Right renal pelvis (tissue), 4 donors: ENCODE data around the gene ATP5PD. TPM values are rescaled to one million over a fixed set of nuclear protein-coding genes. Genes with fewer than 3 reads are reported as not detected.
"Not testable (repeated sequence)": the region's sequence is repeated elsewhere in the genome, so short reads cannot be mapped to it uniquely, and the experiment has no call there.

Experiments used
- DNase-seq, 4 donors: peaks; one replicate each; pipeline ENCODE4 v3.0.0-alpha.2; 2013; ENCODE audit warnings: low read depth in 4 of 4, low spot score in 3 of 4, missing footprints in 1 of 4
- polyA plus RNA-seq, 4 donors: library from polyadenylated mRNA; unstranded; fragments of 120-200 nt; gene quantifications; one replicate each; pipeline ENCODE4 v1.2.1, GENCODE V29; 2013; ENCODE audit not compliant: insufficient read length in 4 of 4

The ATP5PD gene
- polyA plus RNA-seq, 4 donors, result 323 to 364 (median 341) TPM

DNA sequence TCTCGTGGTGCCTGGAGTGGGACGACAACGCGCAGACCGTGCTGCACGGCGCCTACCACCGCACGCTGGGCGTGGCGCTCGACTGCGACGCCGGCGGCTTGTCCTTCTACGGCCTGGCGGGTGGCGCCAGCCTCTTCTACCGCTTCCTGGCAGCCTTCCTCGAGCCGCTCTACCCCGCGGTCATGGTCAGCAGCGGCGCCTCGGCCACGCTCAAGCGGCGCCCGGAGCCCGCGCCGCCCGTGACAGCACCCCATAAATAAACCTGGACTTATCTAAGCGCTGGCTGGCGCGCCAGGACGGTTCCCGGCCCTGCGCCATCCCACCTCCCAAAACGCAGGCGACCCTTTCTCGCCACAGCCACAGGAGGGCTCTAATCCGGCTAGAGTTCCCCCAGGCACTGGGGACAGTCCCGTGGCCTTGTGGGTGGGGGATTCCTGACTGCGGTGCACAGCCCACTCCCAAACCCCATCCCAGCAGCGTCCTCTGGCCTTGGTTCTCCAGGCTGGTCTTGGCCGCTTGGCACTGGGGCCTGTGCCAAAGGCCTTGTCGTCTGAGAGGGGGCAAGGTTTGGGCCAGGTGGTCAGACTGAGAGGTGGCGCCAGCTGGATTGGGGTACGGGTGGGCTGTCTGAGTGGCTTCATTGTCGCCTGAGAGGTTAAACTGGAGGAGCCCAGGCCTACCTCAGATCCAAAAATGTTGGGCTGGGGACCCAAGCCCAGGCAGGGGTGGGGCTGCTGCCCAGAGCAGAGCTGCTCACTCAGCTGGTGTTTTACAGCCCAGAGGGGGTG, 30.9 kb upstream of the ATP5PD start:
- DNase-seq, result no peak

DNA sequence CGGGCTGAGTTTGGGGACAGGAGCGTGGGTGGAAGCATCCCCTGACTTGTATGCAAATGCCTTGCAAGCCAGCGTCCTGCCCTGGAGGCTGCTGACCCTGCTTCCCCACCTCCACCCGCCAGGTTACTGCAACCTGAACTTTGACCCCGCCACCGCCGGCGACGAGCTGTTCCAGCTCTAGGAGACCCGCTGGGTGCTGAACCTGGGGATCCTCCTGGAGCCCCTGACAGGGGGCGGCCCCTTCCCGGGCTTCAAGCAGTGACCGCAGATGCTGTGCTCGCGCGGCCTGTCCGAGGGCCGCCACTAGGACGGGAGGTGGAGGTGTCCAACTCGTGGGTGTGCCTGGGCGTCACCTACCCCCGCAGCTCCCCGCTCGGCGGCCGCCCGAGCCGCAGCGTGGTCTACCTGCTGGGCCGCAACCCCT, 30.3 kb upstream of the ATP5PD start:
- DNase-seq, result no peak

DNA sequence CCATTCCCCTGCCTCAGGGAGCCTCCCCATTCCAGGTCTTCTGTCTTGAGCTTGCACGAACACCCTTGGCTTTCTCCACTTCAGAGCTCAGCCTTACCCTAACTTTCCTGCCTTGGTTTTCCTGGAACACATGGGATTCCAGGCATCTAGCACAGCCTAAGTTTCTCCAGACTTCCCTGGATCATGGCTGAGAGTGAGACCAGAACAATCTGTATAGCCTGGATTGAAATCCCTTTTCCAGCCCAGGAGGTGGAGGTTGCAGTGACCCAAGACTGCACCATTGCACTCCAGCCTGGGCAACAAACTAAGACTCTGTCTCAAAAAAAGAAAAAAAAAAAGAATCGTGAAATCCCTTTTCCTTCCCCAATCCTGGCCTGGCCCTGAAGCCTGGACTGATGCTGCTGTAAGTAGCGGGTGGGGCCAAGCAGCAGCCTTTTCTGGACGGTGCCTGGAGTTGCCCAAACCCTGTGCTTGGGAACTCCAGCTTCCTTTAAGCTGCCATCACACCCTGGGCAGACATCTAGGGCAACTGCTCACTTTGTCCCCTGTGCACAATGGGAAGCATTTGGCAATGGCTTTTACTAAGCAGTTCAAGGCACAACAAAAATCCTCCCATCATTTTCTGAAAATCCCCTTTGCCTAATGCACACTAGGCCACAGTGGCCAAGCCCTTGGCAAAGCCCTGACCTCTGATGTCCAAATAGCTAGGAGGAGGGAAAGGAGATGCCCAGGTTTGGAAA, 29.0 kb upstream of the ATP5PD start:
- DNase-seq, result no peak

DNA sequence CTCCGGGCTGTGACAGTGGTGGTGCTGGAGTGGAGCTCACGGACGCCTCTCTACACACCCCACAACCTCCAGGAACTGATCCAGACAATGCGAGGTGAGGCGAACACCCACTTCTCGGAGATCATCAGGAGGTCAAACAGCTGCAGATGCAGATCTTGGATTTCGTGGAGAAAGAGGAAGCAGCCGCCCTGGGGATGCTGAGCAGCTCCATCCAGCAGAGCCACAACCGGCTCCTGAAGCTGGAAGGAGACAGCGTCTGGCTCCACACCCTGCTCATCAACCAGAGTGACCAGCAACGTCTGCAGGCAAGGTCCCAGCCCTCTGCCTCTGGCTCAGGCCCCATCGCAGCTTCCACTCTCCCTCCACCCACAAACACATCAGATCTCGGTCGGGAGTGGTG, 27.8 kb upstream of the ATP5PD start:
- DNase-seq, result no peak

DNA sequence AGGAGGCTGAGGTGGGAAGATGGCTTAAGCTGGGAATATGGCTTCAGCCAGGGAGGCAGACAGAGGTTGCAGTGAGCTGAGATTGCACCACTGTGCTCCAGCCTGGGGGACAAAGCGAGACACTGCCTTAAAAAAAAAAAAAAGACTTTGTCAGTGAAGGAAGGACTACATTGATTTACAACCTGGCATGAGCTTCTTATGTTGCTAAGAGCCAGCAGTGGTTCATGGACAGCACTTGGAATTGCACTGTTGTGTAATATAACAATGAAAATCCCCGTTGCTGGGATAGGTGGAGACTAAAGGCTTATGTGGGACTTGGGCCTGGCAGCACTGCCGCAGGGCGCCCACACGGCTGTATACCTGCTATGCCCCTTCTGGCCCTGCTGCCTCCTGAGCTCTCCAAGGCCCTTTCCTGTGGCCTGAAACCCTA, 26.9 kb upstream of the ATP5PD start:
- DNase-seq, result no peak

DNA sequence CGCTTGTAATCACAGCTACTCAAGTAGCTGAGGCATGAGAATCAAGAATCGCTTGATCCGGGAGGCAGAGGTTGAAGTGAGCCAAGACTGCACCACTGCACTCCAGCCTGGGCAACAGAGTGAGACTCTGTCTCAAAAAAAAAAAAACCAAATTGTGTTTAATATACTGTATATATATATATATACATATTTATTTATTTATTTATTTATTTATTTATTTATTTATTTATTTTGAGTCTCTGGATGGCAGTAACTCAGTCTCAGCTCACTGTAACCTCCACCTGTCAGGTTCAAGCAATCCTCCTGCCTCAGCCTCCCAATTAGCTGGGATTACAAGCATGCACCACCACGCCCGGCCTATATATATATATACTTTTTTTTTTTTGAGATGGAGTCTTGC, 26.1 kb upstream of the ATP5PD start:
- not testable (repeated sequence) for DNase-seq

DNA sequence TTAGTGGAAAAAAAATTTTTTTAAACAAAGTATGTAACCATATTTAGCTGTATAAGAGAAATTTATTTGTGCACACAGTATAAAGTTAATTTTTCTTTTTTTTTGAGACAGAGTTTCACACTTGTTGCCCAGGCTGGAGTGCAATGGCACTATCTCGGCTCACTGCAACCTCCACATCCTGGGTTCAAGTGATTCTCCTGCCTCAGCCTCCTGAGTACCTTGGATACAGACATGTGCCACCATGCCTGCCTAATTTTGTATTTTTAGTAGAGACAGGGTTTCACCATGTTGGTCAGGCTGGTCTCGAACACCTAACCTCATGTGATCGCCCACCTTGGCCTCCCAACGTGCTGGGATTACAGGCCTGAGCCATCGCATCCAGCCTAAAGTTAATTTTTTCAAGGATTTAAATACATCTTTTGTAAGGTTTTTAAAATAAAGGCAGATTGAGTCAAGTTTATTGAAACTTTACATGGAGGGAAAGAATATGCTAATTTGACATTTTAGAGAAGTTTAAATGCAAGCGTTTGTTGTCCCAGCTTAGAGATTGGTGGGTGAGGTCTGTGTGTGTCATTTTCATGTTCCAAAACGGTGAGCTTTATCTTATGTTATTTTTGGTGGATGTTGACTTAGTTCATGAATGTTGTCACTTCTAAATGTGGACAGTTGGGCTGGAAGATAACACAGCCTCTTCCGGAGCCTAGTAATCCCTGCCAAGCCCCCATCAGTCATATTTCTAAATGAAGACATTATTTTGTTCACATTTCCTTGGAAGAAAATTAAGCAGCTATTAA, 24.9 kb upstream of the ATP5PD start:
- DNase-seq, result not testable (repeated sequence)

DNA sequence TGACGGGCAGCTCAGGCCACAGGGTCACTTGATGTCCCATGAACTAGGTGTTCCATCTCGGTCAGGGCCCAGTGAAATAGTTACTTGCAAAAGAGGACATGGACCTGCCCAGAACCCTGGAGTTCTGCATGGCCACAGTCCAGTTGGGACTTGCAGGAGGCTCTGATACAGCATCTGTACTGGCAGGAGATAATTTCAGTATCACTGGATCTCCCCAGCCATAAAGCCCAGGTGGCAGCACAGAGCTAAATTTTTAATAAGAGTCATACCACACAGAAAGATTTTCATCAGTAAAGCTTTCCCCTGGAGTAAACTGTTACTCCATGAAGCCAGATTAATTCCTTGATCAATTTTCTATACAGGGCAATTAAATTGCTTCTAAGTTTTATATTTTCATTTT, 23.0 kb upstream of the ATP5PD start:
- DNase-seq, result no peak

DNA sequence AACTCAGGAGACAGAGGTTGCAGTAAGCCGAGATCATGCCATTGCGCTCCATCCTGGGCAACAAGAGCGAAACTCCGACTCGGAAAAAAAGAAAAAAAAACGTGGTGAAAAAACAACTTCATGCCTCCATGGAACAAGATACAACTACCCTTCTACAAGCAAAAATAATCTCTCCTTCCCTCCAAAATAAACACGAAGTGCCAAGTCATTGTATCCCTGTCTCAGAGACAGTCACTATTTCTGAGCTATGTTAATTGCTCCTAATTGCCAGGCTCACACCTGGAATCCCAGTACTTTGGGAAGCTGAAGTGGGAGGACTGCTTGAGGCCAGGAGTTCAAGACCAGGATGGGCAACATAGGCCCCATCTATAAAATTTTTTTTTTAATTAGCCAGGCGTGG, 22.0 kb upstream of the ATP5PD start:
- no peak for DNase-seq

DNA sequence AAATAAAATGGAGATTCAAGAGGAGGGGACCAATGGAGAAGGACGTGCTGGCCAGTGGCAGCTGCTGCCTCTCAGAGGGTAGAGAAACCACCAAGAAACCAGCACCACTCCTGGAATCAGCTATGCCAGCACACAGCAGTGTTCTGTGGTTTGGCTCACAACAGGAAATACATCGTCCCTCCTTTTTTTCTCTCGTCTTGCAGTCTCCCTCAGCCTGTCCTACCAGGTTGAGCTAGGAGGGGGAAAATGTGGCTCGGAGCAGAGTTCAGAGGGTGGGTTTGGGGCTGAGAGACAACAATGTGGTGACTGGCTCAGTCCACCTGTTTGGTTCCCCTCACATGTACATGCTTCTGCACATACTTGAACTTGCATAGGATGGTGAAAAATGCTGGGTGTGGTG, 21.1 kb upstream of the ATP5PD start:
- DNase-seq, result no peak

DNA sequence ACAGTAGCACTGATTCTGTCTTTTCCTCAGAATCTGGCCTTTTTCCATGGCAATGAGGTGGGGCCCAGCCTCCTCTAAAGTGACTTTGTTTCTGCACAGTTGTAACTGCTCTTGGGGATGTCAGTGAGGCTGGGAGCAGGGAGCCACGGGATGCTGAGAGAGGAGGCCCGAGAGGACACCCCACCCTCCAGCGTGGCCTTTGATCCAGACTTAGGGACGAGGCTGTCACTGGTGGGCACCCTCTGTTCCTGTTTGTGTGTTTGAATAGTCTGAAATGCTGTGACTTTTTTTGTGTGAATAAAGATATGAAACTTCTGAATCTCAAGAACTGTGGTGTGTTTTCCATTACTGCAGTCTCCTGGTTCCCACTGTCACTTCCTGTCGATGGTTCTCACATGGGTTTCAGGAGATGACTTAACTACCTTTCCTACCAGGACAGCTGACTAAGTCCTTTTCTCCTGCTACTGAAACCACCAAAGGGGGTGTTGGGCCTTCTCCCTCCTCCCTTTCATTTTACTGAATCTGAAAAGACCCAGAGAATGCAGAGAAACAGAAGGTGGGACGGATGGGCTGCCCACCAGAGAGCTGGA, 18.9 kb upstream of the ATP5PD start:
- no peak for DNase-seq

DNA sequence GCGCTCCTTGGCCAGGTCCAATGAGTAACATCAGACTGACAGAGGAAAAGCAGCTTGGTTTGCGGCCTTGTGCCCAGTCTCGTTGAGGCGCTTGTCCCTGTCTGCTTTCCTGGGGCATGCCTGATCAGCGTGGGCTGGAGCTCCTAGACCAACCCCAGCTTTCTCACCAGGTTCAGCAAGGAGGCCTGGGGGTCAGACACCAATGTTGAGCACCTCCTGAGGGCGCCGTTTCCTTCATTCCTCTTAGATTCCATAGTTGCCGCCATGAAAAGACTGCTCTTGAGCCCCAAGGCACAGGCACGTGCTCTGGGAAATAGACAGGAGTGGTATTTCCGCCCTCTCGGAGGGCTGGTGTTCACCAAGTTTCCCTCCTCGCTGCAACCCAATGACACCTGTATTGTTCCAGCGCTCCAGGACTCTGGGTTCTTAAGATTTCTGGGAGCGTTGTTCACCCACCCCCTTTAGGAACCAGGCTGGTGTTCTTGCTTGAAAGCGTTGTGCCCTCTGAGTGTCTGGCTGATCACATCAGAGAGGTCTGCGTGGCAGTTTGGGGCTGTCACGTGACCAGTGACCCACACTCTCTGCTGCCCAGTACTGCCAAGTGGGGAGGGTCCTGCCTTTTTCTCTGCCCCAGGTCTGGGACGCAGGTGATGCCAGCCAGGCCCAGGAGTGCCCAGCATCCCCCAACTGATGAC, 18.2 kb upstream of the ATP5PD start:
- no peak for DNase-seq

DNA sequence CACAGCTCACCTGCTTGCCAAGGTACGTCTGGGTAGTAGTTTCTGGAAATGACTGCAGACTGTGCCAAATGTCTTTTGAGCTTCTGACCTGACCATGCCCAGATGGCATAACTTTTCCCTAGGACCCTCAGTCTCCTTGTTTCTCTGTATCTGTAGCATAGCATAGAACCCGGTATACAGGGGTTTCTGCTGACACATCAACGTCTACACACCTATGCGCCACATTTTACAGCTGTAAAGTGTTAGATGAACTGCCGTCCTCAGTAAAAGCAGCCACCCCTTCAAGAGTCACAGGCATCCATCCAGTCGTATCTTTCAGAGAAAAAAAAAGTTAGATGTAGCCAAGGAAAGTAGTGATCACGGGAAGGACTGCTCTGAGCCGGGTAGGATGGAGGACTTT, 17.7 kb upstream of the ATP5PD start:
- no peak for DNase-seq

DNA sequence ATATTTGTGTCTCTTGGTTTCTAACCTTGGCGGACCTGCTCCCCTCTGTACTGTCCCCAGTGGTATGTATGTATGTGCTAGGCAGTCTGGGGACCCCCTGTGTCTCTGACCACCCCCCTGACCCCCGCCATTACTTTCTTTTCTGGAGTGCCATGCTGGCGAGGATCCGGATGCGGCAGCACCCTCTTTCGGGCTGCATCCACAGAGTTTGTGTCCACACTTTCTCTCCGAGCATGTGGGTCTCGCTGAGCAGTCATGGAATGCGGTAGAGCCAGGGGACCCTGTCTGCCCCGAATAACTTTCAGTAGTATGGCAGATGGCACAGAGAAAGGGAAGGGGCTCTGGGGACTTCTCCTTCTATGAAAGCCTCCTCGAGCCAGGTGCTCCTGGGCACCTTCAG, 17.3 kb upstream of the ATP5PD start:
- DNase-seq, result no peak

DNA sequence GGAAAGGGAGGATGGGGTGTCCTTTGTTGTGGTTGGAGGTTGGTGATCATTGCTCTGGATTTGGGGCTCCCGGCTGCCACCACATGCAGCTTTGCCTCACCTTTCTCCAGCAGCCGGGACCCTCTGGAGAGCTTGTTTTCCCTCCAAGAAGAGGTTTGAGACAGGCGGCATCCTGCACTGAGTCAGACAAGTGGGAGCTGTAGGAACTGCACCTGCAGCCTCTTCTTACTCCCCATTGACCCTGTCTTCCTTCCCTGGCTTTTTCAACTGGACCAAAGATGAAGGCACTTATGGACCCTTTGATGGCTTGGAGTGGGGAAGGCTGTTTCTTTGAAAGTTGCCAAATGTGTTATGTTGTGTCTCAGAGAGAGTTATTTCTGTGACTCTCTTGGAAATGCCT, 16.9 kb upstream of the ATP5PD start:
- DNase-seq, result no peak

DNA sequence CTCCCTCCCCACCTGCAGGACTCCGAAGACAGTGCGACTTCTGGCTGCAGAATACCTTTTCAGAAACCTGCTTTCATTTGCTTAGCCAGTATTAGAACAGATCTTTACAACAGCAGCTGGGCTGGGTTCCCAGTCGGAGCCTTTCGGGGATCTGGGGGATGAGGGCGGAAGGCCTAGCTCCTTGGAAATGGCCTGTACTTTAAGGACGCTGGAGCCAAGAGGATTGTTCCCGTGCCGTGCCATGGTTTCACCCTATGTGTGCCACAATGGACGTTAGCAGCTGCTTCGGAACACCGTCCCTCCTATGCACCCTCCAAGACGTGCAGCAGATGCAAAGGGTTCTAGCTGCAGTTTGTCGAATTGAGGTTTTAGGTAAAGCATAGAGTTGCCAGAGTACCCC, 16.4 kb upstream of the ATP5PD start:
- no peak for DNase-seq

DNA sequence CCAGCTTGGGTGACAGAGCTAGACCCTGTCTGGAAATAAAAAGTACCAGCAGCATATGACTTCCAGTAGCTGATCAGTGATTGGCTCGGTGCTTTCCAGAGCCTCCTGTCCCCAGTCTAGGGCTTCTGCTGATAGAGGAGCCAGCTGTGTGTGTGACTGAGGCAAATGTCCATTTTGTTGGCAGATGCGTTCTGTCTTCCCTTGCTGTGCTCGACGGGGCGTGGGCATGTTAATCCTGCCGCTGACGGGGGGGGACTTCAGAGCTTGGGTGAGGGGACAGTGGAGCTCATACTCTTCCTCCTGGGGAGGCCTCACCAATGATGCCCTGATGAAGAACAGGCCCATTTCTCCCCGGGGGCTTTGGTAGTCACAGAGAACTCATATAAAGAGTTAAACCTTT, 14.8 kb upstream of the ATP5PD start:
- DNase-seq, result no peak

DNA sequence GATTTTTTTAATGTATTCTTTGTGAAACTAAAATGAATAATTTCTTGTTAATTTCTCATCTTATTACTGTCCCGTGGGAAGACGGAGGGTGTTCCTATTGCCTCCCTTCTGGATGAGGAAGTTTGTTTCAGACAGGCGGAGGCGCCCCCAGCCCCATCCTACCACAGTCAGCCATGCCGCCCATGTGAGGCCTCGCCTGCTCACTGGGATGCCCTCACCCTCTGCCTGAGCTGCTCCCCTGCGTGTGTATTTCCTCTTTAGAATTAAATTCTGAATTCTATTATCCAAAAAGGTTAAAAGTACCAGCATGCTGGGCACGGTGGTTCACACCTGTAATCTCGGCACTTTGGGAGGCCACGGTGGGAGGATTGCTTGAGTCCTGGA, 14.3 kb upstream of the ATP5PD start:
- DNase-seq, result no peak

DNA sequence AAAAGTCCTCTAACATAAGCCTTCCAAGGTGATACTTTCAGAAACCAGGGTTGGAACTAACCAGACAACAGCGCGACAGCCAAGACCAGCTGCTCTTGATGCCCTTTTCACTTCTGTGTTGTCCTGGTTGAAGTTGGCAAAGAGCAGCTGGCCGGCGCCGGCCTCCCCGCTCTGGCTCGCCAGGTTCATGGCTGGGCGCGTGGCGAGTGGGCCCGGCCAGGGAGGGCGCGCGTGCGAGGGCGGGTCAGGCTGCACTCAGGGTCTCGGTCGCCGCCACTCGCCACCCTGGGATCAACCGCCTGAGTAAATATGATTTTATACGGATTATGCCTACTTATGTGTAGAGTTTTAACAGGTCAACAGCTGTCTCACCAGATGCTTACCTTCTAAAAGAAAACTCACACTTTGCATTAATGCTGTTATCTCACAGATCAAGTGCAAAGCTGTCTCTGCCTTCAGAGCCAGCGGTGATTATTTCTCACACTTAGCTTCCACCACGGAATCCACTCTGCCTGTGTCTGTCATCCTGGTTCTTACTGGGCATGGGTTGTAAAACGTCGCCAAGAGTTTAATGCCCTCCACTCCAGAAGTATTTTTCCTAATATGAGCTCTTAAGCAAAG, 13.8 kb upstream of the ATP5PD start:
- DNase-seq, result no peak
